GM20000 (cell line): ENCODE measurements around the gene RRH.
"Not testable (repeated sequence)": the region's sequence is repeated elsewhere in the genome, so short reads cannot be mapped to it uniquely, and the experiment has no call there.

Experiments used
- DNase-seq: peaks from one replicate; pipeline ENCODE4 v3.0.0; 2012; ENCODE audit warnings: low spot score
- TF ChIP-seq, protein P1 (sequence below): IDR thresholded peaks from 2 replicates; pipeline ENCODE4 v1.5.1; 2012; ENCODE audit warnings: mild to moderate bottlenecking, control low read depth; ENCODE audit errors: extremely low read depth, missing control alignments

Gene RRH

DNA sequence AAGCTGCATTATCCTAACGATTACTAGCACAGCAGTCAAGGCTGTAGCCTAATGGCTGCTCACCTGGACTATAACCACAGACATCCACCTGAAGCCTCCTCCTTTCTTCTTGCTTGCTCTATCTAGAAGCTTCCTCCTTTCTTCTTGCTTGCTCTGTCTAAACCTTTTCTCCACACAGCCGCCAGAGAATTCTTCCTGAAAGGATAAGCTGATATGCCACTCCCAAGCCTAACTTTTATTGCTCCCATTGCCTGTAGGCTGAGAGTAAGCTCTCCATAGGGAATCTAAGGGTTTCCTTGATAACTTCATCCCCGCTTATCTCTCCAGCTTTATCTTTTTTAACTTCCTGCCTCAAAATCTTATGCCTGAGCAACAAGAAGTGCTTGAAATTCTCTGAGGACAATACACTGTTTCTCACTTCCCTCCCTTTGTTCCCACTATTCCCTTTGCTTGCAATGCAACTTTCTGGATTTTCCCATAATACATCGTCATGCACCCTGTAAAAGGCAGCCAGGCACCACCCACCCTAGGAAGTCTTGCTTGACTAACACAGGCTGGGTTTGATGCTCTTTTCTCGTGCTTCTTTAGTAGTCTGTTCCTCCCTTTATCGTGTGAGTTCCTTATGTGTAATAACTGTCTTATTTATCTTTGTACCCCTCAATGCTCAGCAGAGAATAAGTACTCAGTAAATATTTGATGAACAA lies 18.8 kb downstream of the RRH start:
- TF ChIP-seq, protein P1, sequence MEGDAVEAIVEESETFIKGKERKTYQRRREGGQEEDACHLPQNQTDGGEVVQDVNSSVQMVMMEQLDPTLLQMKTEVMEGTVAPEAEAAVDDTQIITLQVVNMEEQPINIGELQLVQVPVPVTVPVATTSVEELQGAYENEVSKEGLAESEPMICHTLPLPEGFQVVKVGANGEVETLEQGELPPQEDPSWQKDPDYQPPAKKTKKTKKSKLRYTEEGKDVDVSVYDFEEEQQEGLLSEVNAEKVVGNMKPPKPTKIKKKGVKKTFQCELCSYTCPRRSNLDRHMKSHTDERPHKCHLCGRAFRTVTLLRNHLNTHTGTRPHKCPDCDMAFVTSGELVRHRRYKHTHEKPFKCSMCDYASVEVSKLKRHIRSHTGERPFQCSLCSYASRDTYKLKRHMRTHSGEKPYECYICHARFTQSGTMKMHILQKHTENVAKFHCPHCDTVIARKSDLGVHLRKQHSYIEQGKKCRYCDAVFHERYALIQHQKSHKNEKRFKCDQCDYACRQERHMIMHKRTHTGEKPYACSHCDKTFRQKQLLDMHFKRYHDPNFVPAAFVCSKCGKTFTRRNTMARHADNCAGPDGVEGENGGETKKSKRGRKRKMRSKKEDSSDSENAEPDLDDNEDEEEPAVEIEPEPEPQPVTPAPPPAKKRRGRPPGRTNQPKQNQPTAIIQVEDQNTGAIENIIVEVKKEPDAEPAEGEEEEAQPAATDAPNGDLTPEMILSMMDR, result no peak
- DNase-seq, result no peak

DNA sequence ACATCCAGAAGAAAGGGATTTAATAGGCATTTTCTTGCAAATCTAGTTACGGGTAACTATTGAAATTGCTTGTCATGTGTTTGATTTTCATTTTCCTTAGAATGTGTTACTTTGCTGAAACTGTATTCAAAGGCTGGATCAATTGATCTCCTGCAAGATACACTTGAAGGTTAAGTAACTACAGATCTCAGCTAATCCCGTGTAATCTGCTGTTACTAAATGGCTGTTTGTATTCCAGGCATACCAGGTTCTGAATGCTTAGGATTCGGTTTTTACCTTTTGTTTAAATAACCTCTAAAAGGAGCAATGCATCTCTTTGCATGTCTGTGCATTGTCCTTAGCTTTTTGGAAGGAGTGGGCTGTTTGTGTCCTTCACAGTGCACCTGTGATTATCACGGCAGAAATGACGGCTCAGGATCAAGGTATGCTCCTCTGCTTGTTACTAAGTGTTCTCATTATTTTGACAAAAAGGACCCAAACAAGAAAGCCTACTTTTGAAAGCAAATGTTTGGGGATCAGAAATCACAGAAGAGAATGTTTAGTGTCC lies 20.2 kb downstream of the RRH start, which contains the start of gene LRIT3:
LRIT3 (plus strand) TSS at position 212 of the 547 bp plus-strand sequence; CDS start at position 307, 95 bp downstream.
- no peak for DNase-seq
- TF ChIP-seq, protein P1, result no peak

DNA sequence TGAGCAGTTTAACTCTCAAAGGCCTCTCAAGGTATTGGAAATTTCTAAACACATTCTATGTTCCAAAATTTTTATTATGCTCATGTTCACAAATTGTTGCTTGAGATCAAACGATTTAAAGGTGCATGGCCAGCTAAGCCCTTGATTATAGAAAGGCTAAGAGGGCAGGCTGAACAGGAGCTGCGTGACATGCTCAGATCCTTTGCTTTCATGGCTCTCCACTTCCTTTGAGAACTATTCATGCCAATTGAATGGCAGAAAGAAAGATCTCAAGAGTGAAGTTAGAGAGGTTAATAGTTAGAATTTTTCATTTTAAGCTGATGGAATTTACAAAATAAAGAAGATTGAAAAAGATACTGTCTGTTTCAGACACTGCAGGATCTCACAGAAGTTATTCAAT lies 20.7 kb downstream of the RRH start:
- no peak for DNase-seq
- TF ChIP-seq, protein P1, result no peak

DNA sequence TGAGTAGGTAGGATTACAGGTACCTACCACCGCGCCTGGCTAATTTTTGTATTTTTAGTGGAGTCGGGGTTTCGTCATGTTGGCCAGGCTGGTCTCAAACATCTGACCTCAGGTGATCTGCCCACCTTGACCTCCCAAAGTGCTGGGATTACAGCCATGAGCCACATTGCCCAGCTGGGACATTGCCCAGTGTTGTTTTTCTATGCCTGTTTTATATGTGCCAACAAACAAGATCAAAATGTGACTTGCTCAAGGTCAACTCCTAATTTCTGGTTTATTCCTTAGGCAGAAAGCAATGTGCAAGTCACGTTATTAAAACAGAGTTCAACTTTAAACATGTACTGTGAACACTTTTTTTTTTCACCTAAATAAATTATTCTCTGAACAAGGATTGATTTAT lies 22.8 kb downstream of the RRH start:
- no peak for DNase-seq
- TF ChIP-seq, protein P1, result no peak

DNA sequence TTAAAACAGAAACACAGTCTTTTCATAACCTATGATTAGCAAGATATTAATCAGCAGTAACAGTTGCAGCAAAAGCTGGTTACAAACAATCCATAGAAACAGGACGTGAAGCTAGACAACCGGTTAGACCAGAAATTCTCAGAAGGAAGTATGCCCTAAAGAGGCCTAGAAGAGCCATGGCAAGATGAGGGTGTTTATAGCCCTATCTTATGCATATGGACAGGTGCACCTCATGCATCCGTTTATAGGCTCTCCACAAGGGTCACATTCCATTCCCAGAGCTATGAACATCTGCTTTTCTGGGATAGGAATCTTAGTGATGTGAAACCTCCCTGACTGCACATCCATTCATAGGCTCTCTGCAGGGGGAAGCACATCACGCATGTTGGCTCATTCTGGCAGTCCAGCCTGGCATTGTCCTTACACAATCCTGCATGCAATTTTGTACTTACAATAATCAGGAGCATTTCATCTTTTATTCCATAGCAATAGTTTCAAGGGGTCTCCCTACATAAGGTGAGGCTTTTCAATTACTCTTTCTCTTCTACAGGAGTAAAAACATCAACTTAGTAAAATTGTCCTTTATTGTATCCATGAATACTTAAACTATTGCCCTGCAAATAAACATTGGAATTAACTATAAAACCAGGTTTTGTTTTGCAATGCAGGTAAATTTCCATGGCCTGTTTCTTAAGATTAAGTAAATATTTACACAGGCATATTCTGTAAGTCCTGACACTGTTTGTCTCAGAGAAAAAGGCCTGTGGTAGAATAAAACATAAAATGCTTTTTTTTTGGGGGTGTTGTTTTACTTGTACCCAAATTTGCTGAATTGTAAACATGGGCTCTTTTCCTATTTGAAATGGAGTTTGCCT lies 31.9 kb downstream of the RRH start:
- DNase-seq, result not testable (repeated sequence)

DNA sequence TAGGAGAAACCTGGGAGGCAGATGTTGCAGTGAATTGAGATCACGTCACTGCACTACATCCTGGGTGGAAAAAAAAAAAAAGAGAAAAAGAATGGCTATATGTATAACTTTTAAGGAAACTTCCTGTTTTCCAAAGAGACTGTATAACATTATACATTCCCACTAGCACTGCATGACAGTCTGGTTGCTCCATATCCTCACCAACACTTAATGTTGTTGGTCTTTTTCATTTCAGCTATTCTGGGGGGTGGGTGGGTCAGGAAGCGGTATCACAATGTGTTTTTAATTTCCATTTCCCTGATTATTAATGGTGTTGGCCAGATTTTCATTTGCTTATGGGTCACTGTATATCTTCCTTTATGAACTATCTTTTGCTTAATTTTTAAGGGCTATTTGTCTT lies 33.5 kb downstream of the RRH start:
- TF ChIP-seq, protein P1, result no peak
- DNase-seq, result no peak

DNA sequence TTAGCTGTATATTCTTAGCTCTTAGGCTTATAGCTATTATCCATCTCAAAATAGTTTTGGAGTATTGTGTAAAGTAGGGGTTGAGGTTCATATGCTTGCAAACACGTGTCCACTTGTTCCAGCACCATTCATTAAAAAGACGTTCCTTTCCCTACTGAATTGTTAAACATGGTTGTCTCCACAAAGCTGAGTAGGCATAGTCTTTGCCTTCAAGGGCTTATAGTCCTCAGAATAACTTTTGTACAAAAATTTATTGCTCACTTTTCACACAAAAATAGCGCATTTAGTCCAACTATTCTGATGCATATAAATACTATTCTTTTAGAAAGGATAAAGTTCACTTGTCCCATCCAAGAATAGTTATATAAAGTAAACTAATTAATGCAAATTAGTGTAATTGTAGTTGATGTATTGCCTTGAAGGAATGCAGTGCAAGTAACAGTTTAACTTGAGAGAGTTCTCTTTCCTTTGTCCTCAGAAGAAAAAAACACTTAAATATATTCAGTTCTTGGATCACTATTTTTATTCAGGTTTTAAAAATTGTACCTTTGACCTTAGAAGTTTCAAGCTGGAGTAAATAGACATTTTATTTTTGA lies 34.2 kb downstream of the RRH start:
- no peak for DNase-seq
- TF ChIP-seq, protein P1, result no peak
